ENCODE measurements around the gene TMEM107.
A peak's percentile ranks its signal among the peaks of the same experiment; 100 is the strongest.

TMEM107 gene

GRCh38 chr17:8125947-8126490 lies 50.2 kb downstream of the TMEM107 start (continued):
- TF ChIP-seq ZNF664 (tag by site-specific recombination; IDR thresholded peaks at IDR 0.05) (no peak), YY2 (tag by site-specific recombination; IDR thresholded peaks at IDR 0.05) (no peak), ZBTB10 (tag by site-specific recombination; IDR thresholded peaks at IDR 0.05) (peak; percentile 92), ZNF354C (tag by site-specific recombination; IDR thresholded peaks at IDR 0.05; ENCODE audit: borderline replicate concordance, low read depth) (no peak), ZNF785 (tag by site-specific recombination; IDR thresholded peaks at IDR 0.05) (no peak), ZNF18 (tag by site-specific recombination; IDR thresholded peaks at IDR 0.05) (no peak), RBAK (tag by site-specific recombination; IDR thresholded peaks at IDR 0.05) (no peak), REPIN1 (tag by site-specific recombination; IDR thresholded peaks at IDR 0.05; ENCODE audit: low read depth) (no peak), ZBTB8A (tag by site-specific recombination; IDR thresholded peaks at IDR 0.05) (no peak), MZF1 (tag by site-specific recombination; IDR thresholded peaks at IDR 0.05; ENCODE audit: borderline replicate concordance) (no peak), ZNF707 (tag by site-specific recombination; IDR thresholded peaks at IDR 0.05) (no peak), ZNF623 (tag by site-specific recombination; IDR thresholded peaks at IDR 0.05) (no peak), GLI2 (tag by site-specific recombination; IDR thresholded peaks at IDR 0.05; ENCODE audit: borderline replicate concordance, low read depth) (no peak), ZNF548 (tag by site-specific recombination; IDR thresholded peaks at IDR 0.05) (no peak), ZNF426 (tag by site-specific recombination; IDR thresholded peaks at IDR 0.05) (no peak), ATF2 (tag by site-specific recombination; IDR thresholded peaks at IDR 0.05; ENCODE audit: low read depth) (no peak), ZNF274 (IDR thresholded peaks at IDR 0.05; ENCODE audit: low read length) (no peak), ZNF274 (tag by site-specific recombination; IDR thresholded peaks at IDR 0.05; ENCODE audit: borderline replicate concordance) (no peak), ZNF26 (tag by site-specific recombination; IDR thresholded peaks at IDR 0.05) (no peak), ZNF175 (tag by site-specific recombination; IDR thresholded peaks at IDR 0.05) (no peak), ZNF404 (tag by site-specific recombination; IDR thresholded peaks at IDR 0.05) (no peak), ZBTB20 (tag by site-specific recombination; IDR thresholded peaks at IDR 0.05) (peak; percentile 90), ZNF202 (tag by site-specific recombination; IDR thresholded peaks at IDR 0.05; ENCODE audit: borderline replicate concordance) (no peak), HOXC10 (CRISPR knock-in tag; IDR thresholded peaks at IDR 0.05) (no peak), ZNF596 (tag by site-specific recombination; IDR thresholded peaks at IDR 0.05) (no peak), HOXD13 (CRISPR knock-in tag; IDR thresholded peaks at IDR 0.05; ENCODE audit: borderline replicate concordance) (no peak), AEBP2 (tag by site-specific recombination; IDR thresholded peaks at IDR 0.05; ENCODE audit: borderline replicate concordance) (no peak), ZNF324 (tag by site-specific recombination; IDR thresholded peaks at IDR 0.05) (peak; percentile 50; the same call in 1 of the 2 replicates), ZNF341 (tag by site-specific recombination; IDR thresholded peaks at IDR 0.05; ENCODE audit: low read depth) (peak; percentile 96), ZNF558 (tag by site-specific recombination; IDR thresholded peaks at IDR 0.05) (0 out of 2 replicates have a peak, but pooled peaks have one; percentile 1), ZNF645 (tag by site-specific recombination; IDR thresholded peaks at IDR 0.05) (no peak), ZNF580 (tag by site-specific recombination; IDR thresholded peaks at IDR 0.05) (no peak)
